ENCODE data around the gene PDX1.

Gene PDX1

DNA sequence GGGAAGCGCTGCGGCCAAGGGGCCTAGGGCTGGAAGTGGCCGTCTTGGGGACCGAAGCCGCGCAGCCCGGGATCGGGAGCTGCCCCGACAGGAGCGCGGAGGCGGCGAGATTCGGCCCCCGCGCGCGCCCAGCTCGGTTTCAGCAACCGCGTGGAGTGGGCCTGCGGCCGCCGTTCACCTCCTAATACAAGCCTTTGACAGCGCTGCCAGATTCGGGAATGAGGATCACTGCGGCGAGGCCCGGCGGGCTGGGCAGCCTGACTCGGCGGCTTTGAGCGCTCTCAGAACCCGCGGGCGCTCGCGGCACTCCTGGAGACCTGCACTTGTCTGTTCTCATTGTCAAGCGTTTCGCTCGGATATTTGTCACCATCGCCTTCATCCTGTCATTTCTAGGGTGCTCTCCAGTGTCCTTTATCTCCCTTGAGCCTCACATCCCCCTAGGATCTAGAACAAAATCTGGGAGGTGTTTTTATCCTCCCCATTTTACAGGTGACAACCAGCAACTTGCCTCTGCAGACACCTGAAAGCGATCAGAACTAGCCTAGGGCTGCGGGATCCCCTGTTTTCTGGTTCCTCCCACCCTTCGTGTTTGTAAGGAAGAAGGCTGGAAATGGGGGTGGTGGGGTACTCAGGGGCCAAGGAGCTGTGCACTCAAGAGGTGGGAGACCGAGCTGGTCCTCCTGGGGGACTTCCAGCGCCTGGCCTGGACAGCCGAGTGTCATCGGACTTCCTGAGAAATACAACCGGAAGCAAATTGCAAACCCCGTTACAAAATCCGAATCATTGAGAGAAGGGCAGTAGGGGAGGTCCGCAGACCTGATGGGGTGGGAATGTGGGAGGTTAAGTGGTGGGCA lies 50.8 kb downstream of the PDX1 start:
- no peak for DNase-seq

DNA sequence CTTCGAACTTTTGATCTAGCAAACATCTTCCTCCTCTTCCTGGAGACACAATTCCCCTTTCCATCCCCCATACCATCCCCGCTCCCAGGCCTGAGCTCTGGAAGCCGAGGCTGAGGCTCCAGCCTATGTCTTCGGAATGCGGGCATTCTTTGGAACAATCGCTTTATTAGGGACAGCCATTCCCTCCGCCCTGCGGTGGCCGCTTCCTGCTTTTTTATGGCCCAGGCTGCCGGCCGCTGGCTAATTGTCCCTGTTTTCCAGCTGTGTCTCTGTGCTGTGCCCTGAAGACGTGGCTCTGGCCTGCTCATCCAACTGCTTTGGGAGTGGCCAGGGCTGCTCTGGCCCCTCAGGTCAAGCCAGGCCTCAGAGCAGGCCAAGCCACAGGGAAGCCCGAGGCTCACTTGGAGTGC lies 51.4 kb downstream of the PDX1 start:
- DNase-seq: no peak

DNA sequence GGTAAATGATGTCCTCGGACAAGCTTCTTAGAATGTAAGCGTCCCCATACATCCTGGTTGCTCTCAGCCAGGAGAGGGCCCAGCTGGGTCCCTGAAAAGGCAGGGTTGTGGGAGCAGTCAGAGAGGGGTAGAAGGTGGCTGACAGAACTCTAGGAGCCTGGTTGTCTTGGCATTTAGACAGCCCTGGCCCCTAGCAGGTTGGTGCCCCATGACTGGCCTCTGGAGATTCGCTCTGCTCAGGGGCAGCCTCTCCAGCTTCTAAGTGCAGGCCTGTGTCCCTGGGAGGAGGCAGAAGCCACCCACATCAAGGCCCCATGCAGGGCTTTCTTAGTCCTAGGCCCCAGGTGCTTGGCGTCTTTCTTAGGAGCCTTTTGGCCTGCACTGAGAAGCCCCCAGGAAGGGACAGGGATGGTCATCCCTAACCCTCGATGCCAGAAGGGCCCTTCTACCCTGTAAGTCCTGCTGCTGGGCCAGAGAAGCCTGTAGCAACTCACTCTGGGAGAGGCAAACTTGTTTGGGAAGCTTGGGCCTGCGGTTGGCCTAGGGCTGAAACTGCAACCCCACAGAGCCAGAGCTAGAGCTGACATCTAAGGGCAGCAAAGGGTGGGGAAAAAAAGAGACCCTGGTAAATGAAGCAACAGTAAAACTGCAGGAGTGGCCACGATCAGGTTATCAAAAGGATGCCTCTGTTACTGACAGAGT lies 52.1 kb downstream of the PDX1 start:
- no peak for DNase-seq

DNA sequence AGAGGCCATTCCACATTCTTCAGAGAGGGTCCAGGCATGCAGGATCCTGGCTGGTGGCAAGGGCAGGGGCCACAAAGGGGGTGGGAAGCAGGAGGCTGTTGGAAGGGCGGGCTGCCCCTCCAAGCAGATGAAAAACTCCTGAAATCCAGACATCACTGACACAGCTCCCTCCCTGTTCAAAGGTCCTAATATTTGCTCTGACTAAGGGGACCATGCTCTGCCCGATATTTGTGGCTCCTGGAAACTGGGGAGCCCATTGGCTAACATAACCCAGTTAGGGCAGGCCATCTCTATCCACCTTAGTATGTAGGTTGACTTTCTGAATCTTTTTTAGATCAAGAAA lies 52.6 kb downstream of the PDX1 start:
- DNase-seq: no peak

DNA sequence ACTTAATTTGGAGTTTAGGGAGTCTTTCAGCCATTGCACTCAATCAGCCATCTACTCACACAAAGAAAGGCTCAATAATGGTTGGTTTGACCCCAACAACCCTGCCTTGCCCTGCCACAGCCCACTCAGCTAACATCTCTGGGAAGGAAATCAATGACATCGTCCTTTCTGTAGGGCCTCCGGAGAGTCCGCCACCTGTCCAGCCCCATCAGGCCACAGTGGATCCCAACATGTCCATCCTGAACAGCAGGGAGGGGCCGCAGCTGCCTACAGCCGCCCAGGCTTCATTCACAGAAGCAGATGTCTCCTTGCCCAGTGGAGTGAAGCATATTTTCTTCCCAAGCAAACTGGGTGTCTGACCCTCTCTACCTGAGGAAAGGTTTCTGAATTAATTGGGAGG lies 53.5 kb downstream of the PDX1 start:
- DNase-seq: no peak

DNA sequence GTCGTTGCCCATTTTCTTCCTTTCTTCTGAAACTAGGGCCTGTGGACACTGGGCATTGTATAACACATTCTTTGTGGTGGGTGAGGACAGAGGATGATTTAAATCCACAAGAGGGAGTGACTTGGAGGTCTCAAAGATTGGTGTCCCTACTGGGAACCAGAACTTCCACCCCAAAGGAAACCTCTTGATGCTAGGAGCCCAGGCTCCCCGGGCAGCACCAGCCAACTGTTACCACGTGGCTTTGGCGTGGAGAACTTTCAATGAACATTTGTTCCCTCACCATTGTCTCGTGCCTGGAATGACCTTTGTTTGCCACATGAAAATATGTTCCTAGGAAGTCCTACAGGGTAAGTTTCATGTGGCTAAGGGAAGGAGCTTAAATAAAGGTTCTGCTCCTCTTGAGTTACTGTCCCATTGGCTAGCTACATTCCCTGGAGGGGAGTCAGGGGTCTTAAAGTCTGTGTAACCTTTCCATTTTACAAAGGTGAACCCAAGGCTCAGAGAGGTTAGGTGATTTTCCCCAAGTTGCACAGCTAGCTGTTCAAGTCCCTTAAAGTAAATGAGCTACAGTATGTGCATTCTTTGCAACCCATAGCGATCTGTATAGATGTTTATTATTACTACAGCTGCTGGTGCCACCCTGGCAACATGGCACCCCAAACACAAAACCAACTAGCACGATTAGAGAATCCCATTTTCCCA lies 54.3 kb downstream of the PDX1 start:
- no peak for DNase-seq

Measured in Kasumi-1 (cell line).